Measurements from ENCODE around the gene PRKCB. TPM values are rescaled to one million over a fixed set of nuclear protein-coding genes. Genes with fewer than 3 reads are reported as not detected.

Gene PRKCB
- total and polyA plus RNA-seq, 2 of the 8 experiments (the other 6 are each of a cell fraction or from before 2014, with no cell fraction given) = 7.1 to 12.1 TPM

DNA sequence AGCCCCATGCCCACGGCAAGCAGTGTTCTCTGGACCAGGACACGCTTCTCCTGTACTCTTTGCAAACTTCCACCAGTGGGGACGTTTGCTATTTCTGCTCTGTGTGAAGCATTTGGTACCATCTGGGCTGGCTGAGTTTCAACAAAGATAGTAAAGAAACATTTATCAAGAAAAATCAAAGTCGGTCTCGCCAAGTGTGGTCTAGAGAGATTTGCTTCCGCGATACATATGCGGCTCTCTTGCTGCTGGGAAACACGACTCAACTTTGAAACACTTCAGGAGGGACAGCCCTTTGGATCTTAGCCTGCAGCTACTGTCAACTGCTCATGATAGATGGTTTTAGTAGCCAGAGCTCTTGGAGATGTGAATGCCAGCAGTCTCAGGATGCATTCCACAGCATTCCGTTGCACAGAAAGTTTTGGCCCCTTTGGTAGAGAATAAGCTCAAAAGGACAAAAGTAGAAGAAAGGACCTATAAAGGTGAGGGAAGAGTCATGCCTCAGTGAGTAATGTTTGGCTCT lies 252.2 kb downstream of the PRKCB start:
- no peak for DNase-seq (ENCODE audit: low read depth in 1 of 2, low spot score in 2 of 2)
- TF ChIP-seq JUN (IDR thresholded peaks at IDR 0.05; ENCODE audit: low read depth, low read length) = no peak
- TF ChIP-seq RAD21 (IDR thresholded peaks at IDR 0.05 in 1 of 2, conservative IDR thresholded peaks at IDR 0.05 in 1 of 2; ENCODE audit: low read depth in 2 of 2, low read length in 2 of 2) = no peak
- no peak for TF ChIP-seq MAFK (IDR thresholded peaks at IDR 0.05; ENCODE audit: low read depth, low read length)
- TF ChIP-seq, protein P1, sequence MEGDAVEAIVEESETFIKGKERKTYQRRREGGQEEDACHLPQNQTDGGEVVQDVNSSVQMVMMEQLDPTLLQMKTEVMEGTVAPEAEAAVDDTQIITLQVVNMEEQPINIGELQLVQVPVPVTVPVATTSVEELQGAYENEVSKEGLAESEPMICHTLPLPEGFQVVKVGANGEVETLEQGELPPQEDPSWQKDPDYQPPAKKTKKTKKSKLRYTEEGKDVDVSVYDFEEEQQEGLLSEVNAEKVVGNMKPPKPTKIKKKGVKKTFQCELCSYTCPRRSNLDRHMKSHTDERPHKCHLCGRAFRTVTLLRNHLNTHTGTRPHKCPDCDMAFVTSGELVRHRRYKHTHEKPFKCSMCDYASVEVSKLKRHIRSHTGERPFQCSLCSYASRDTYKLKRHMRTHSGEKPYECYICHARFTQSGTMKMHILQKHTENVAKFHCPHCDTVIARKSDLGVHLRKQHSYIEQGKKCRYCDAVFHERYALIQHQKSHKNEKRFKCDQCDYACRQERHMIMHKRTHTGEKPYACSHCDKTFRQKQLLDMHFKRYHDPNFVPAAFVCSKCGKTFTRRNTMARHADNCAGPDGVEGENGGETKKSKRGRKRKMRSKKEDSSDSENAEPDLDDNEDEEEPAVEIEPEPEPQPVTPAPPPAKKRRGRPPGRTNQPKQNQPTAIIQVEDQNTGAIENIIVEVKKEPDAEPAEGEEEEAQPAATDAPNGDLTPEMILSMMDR (IDR thresholded peaks at IDR 0.05; ENCODE audit: control extremely low read depth in 1 of 3, insufficient read depth in 1 of 3, low read depth in 1 of 3, low read length in 3 of 3) = no peak
- no peak for TF ChIP-seq TBP (IDR thresholded peaks at IDR 0.05; ENCODE audit: low read depth, low read length)
- TF ChIP-seq PHF8 (conservative IDR thresholded peaks at IDR 0.05; ENCODE audit: low read depth, low read length) = no peak
- TF ChIP-seq RXRA (IDR thresholded peaks at IDR 0.05; ENCODE audit: insufficient read depth, low read depth, low read length) = no peak
- no peak for TF ChIP-seq NANOG (IDR thresholded peaks at IDR 0.05; ENCODE audit: insufficient read depth, low read depth, low read length, poor library complexity, severe bottlenecking)
- no peak for TF ChIP-seq SP4 (IDR thresholded peaks at IDR 0.05; ENCODE audit: low read length)
- TF ChIP-seq GTF2F1 (IDR thresholded peaks at IDR 0.05; ENCODE audit: borderline replicate concordance, low read depth, low read length) = no peak

More for the DNA sequence above, 252.2 kb downstream of the PRKCB start:
- H2BK20ac ChIP-seq (ENCODE audit: low read length) = no peak overlapping the region
- H4K5ac ChIP-seq (ENCODE audit: insufficient read length, low read depth, low read length) = no peak overlapping the region
- 94% methylated on average over 10 of the region's 10 CpGs; no CpG with 5 or more reads in 1 of the 2 experiments for WGBS, 2 experiments (ENCODE audit: extremely low coverage in 1 of 2, insufficient coverage in 1 of 2, insufficient read length in 1 of 2, insufficient replicate concordance in 2 of 2, low coverage in 1 of 2, low lambda C conversion rate in 2 of 2, missing lambda C conversion rate in 1 of 2)
- H3K4ac ChIP-seq (replicated peaks; ENCODE audit: insufficient read length, low read depth, low read length) = no peak overlapping the region
- no peaks in the 10 kb centered on the region for H3K79me2 ChIP-seq (ENCODE audit: control insufficient read depth in 1 of 2, insufficient read depth in 2 of 2, low read length in 2 of 2)
- no peak overlapping the region for H2BK15ac ChIP-seq (ENCODE audit: low read length)
- no peak overlapping the region for H3K23ac ChIP-seq (ENCODE audit: insufficient read length)
- no peak overlapping the region for H3K18ac ChIP-seq (ENCODE audit: extremely low read depth, low read length)
- no peak overlapping the region for H3K14ac ChIP-seq (ENCODE audit: insufficient read length)
- H3K4me3 ChIP-seq (ENCODE audit: extremely low read depth in 1 of 4, insufficient read depth in 2 of 4, low read depth in 3 of 4, low read length in 4 of 4) = no peak overlapping the region
- no peak overlapping the region for H2BK5ac ChIP-seq (ENCODE audit: low read depth, low read length)
- no peak overlapping the region for H3K56ac ChIP-seq (replicated peaks; ENCODE audit: insufficient read length, low read depth, low read length)
- no peak overlapping the region for H3K27ac ChIP-seq (ENCODE audit: low read depth, low read length)
- ChIA-PET CTCF (ENCODE audit: partially characterized antibody) (interaction anchor here (1.0 to 1.7 kb wide), 5 partner anchors 13 to 166 kb away, joined by 3 to 9 read pairs (median 5); no protein-coding TSS in a partner anchor), POLR2A (ENCODE audit: partially characterized antibody) (interaction anchor here (1.3 kb wide), 1 partner anchor 11 kb away, joined by 5 read pairs; no protein-coding TSS in a partner anchor)
- H2BK120ac ChIP-seq (replicated peaks; ENCODE audit: low read depth, low read length) = no peak overlapping the region
- peaks cover 0 to 7% (median 2%) of the 10 kb centered on the region in 4 experiments; a peak in 2 of 7 replicates for H3K4me1 ChIP-seq (replicated peaks in 1 of 4; ENCODE audit: control insufficient read depth in 3 of 4, insufficient read depth in 4 of 4, low read length in 3 of 4)
- no peak overlapping the region for H3K9ac ChIP-seq (replicated peaks in 1 of 4; ENCODE audit: extremely low read depth in 1 of 4, low read depth in 3 of 4, low read length in 3 of 4)
- no peaks in the 10 kb centered on the region for H3K36me3 ChIP-seq (ENCODE audit: control insufficient read depth in 2 of 4, insufficient read depth in 4 of 4, low read length in 3 of 4)
- no peak overlapping the region for H4K8ac ChIP-seq (ENCODE audit: extremely low read depth, insufficient read depth, low read length)
- H3K9me3 ChIP-seq (ENCODE audit: insufficient read depth in 2 of 2, low read depth in 1 of 2, low read length in 1 of 2) = peaks cover 3 to 5% of the 10 kb centered on the region in 2 experiments; a peak in 1 of 4 replicates
- no peak overlapping the region for H2AK5ac ChIP-seq (ENCODE audit: low read depth, low read length)
- H3K23me2 ChIP-seq (ENCODE audit: low read depth, low read length) = no peaks in the 10 kb centered on the region
- no peaks in the 10 kb centered on the region for H3K79me1 ChIP-seq (ENCODE audit: low read depth, low read length)
- no peak overlapping the region for H4K91ac ChIP-seq (replicated peaks; ENCODE audit: insufficient read length, low read length)
- no peaks in the 10 kb centered on the region for H3K27me3 ChIP-seq (replicated peaks in 1 of 4; ENCODE audit: control insufficient read depth in 3 of 4, extremely low read depth in 1 of 4, insufficient read depth in 3 of 4, low read length in 3 of 4)
- H4K20me1 ChIP-seq (replicated peaks in 1 of 2; ENCODE audit: control insufficient read depth in 1 of 2, insufficient read depth in 2 of 2, low read length in 2 of 2) = no peaks in the 10 kb centered on the region
- H3K4me2 ChIP-seq (ENCODE audit: insufficient read depth in 1 of 2, low read depth in 2 of 2, low read length in 2 of 2) = no peak overlapping the region
- H2AFZ ChIP-seq (ENCODE audit: low read length) = no peak overlapping the region
- H2BK12ac ChIP-seq (ENCODE audit: low read depth, low read length) = no peak overlapping the region
- no peak for FAIRE-seq
